Vagina (tissue), 2 donors: ENCODE measurements around the gene PAPLN. TPM values are rescaled to one million over a fixed set of nuclear protein-coding genes. Genes with fewer than 3 reads are reported as not detected.

ENCODE experiments used
- DNase-seq, 2 donors: peaks; one replicate each; pipeline ENCODE4 v3.0.0-alpha.2; 2017; ENCODE audit errors: extremely low spot score in 2 of 2
- H3K27ac ChIP-seq: fragments of 200-600 bp; sonication (generic); one replicate; pipeline ENCODE4 v1.5.1; 2019
- H3K27me3 ChIP-seq: fragments of 200-600 bp; sonication (generic); one replicate; pipeline ENCODE4 v1.5.1; 2019
- H3K36me3 ChIP-seq, 2 donors: fragments of 200-600 bp; sonication (generic); one replicate each; pipeline ENCODE4 v1.5.1; 2017 to 2019
- H3K4me1 ChIP-seq: fragments of 200-600 bp; sonication (generic); one replicate; pipeline ENCODE4 v1.5.1; 2019
- H3K4me3 ChIP-seq, 2 donors: fragments of 200-600 bp; sonication (generic); 1 replicate in 1 of 2; 2 replicates in 1 of 2; pipeline ENCODE4 v1.5.1; 2016 to 2019
- H3K9me3 ChIP-seq: fragments of 200-600 bp; sonication (generic); one replicate; pipeline ENCODE4 v1.5.1; 2019
- CTCF ChIP-seq, 3 experiments: fragments of 450-650 bp in 2 of 3; fragments of 200-600 bp in 1 of 3; sonication (generic) in 1 of 3; IDR thresholded peaks; one replicate each; pipeline ENCODE4 v1.5.1; 2017 to 2019; ENCODE audit warnings: antibody characterized with exemption in 3 of 3, mild to moderate bottlenecking in 2 of 3, moderate library complexity in 2 of 3
- POLR2A ChIP-seq, 2 donors: fragments of 450-650 bp; IDR thresholded peaks; one replicate each; pipeline ENCODE4 v1.6.1; 2017; ENCODE audit warnings: antibody characterized with exemption in 2 of 2, mild to moderate bottlenecking in 2 of 2, moderate library complexity in 2 of 2
- POLR2AphosphoS5 ChIP-seq, 2 donors: sonication (generic); formaldehyde crosslinking; IDR thresholded peaks; one replicate each; pipeline ENCODE4 v1.9.0; 2017; ENCODE audit warnings: antibody characterized with exemption in 2 of 2, mild to moderate bottlenecking in 2 of 2, low read depth in 1 of 2; ENCODE audit not compliant: insufficient read depth in 1 of 2
- intact Hi-C: fragments of 100-400 bp; cut with DNase I; formaldehyde crosslinking; loops from one replicate; pipeline ENCODE4 v1.15.1; 2023
- total RNA-seq: library from RNA; depleted of rRNA; stranded (reverse); fragments of >200 nt; gene quantifications from one replicate; pipeline ENCODE4 v1.2.3, GENCODE V29; 2016

PAPLN gene
- total RNA-seq, 1 donor from 2014 or later: 16.2 TPM

- Histone ChIP-seq H3K27ac (no peak overlapping the region), H3K4me1 (peaks cover 26% of the 10 kb centered on the region), H3K27me3 (no peaks in the 10 kb centered on the region), H3K9me3 (no peaks in the 10 kb centered on the region), H3K36me3 (no peaks in the 10 kb centered on the region), H3K4me3 (no peak overlapping the region)
- intact Hi-C loops: no loop called here
- TF ChIP-seq POLR2A (IDR thresholded peaks at IDR 0.05): no peak
- no peak for TF ChIP-seq POLR2AphosphoS5 (IDR thresholded peaks at IDR 0.05; ENCODE audit: insufficient read depth in 1 of 2, low read depth in 1 of 2)
- TF ChIP-seq CTCF (IDR thresholded peaks at IDR 0.05): no peak
- DNase-seq: no peak
Measured at GRCh38 chr14:73230051-73230450, 7.3 kb upstream of the PAPLN start.

- Histone ChIP-seq H3K27me3 (no peaks in the 10 kb centered on the region), H3K27ac (no peak overlapping the region), H3K4me3 (no peak overlapping the region), H3K36me3 (no peaks in the 10 kb centered on the region), H3K4me1 (peaks cover 30% of the 10 kb centered on the region), H3K9me3 (no peaks in the 10 kb centered on the region)
- intact Hi-C loops: no loop called here
- TF ChIP-seq CTCF (IDR thresholded peaks at IDR 0.05) (no peak), POLR2A (IDR thresholded peaks at IDR 0.05) (no peak)
- DNase-seq: no peak
Measured at GRCh38 chr14:73231981-73232851, 5.1 kb upstream of the PAPLN start.

- no peak overlapping the region for H3K4me3 ChIP-seq
- peaks cover 34% of the 10 kb centered on the region for H3K4me1 ChIP-seq
Measured at GRCh38 chr14:73232984-73233383, 4.3 kb upstream of the PAPLN start.

GRCh38 chr14:73233564-73233963 lies 3.7 kb upstream of the PAPLN start:
- intact Hi-C loops: no loop called here
- TF ChIP-seq POLR2AphosphoS5 (IDR thresholded peaks at IDR 0.05; ENCODE audit: insufficient read depth in 1 of 2, low read depth in 1 of 2) (no peak), CTCF (IDR thresholded peaks at IDR 0.05) (no peak), POLR2A (IDR thresholded peaks at IDR 0.05) (no peak)

More at GRCh38 chr14:73232984-73233383, 4.3 kb upstream of the PAPLN start:
- Histone ChIP-seq H3K27me3 (no peaks in the 10 kb centered on the region), H3K9me3 (no peaks in the 10 kb centered on the region), H3K36me3 (no peaks in the 10 kb centered on the region), H3K27ac (no peak overlapping the region)
- no peak for DNase-seq
- intact Hi-C loops: no loop called here
- TF ChIP-seq POLR2A (IDR thresholded peaks at IDR 0.05) (no peak), POLR2AphosphoS5 (IDR thresholded peaks at IDR 0.05; ENCODE audit: insufficient read depth in 1 of 2, low read depth in 1 of 2) (no peak), CTCF (IDR thresholded peaks at IDR 0.05) (no peak)

GRCh38 chr14:73234029-73234428 lies 3.3 kb upstream of the PAPLN start:
- no peaks in the 10 kb centered on the region for H3K27me3 ChIP-seq
- no peaks in the 10 kb centered on the region for H3K9me3 ChIP-seq
- DNase-seq: no peak
- H3K4me1 ChIP-seq: peaks cover 34% of the 10 kb centered on the region
- H3K36me3 ChIP-seq: no peaks in the 10 kb centered on the region
- no peak for TF ChIP-seq POLR2A (IDR thresholded peaks at IDR 0.05)
- TF ChIP-seq CTCF (IDR thresholded peaks at IDR 0.05): no peak
- H3K4me3 ChIP-seq: no peak overlapping the region
- H3K27ac ChIP-seq: no peak overlapping the region
- intact Hi-C loops: no loop called here

More at GRCh38 chr14:73233564-73233963, 3.7 kb upstream of the PAPLN start:
- H3K27me3 ChIP-seq: no peaks in the 10 kb centered on the region
- H3K36me3 ChIP-seq: no peaks in the 10 kb centered on the region
- H3K4me1 ChIP-seq: peaks cover 34% of the 10 kb centered on the region
- H3K27ac ChIP-seq: no peak overlapping the region
- H3K4me3 ChIP-seq: no peak overlapping the region
- DNase-seq: no peak
- H3K9me3 ChIP-seq: no peaks in the 10 kb centered on the region
